Uterus (tissue), 4 donors: ENCODE measurements around the gene LRTM2. TPM values are rescaled to one million over a fixed set of nuclear protein-coding genes. Genes with fewer than 3 reads are reported as not detected.

Source experiments
- DNase-seq, 2 donors: peaks; one replicate each; pipeline ENCODE4 v3.0.0-alpha.2; 2019 to 2020
- H3K27ac ChIP-seq, 2 donors: fragments of 200-600 bp; sonication (generic); 1 replicate in 1 of 2; 2 replicates in 1 of 2; pipeline ENCODE4 v1.5.1; 2016 to 2018
- H3K27me3 ChIP-seq, 2 donors: fragments of 200-600 bp; sonication (generic); one replicate each; pipeline ENCODE4 v1.5.1; 2018 to 2019; ENCODE audit warnings: control low read depth in 1 of 2
- H3K36me3 ChIP-seq, 2 donors: fragments of 200-600 bp; sonication (generic); one replicate each; pipeline ENCODE4 v1.5.1; 2019; ENCODE audit warnings: control low read depth in 1 of 2
- H3K4me1 ChIP-seq, 2 donors: fragments of 200-600 bp; sonication (generic); one replicate each; pipeline ENCODE4 v1.5.1; 2018 to 2019; ENCODE audit warnings: control low read depth in 1 of 2
- H3K4me3 ChIP-seq, 2 donors: fragments of 200-600 bp; sonication (generic); 1 replicate in 1 of 2; 2 replicates in 1 of 2; pipeline ENCODE4 v1.5.1; 2018 to 2019; ENCODE audit warnings: mild to moderate bottlenecking in 1 of 2
- H3K9me3 ChIP-seq, 2 donors: fragments of 200-600 bp; sonication (generic); one replicate each; pipeline ENCODE4 v1.5.1; 2019; ENCODE audit warnings: control low read depth in 1 of 2
- CTCF ChIP-seq, 4 experiments: fragments of 200-600 bp in 2 of 4; fragments of 450-650 bp in 2 of 4; sonication (generic) in 2 of 4; IDR thresholded peaks; one replicate each; pipeline ENCODE4 v1.5.1; 2016 to 2019; ENCODE audit warnings: antibody characterized with exemption in 4 of 4, mild to moderate bottlenecking in 2 of 4, moderate library complexity in 1 of 4
- POLR2A ChIP-seq, 2 donors: fragments of 450-650 bp; IDR thresholded peaks; one replicate each; pipeline ENCODE4 v1.6.1; 2016; ENCODE audit warnings: antibody characterized with exemption in 2 of 2, mild to moderate bottlenecking in 1 of 2, moderate library complexity in 1 of 2
- intact Hi-C: fragments of 100-400 bp; cut with DNase I; formaldehyde crosslinking; loops from one replicate; pipeline ENCODE4 v1.15.1; 2023; ENCODE audit warnings: low total_unique reads
- total RNA-seq, 4 donors: library from RNA; depleted of rRNA in 3 of 4; stranded (reverse); fragments of >200 nt in 3 of 4; gene quantifications; one replicate each; pipeline versions ENCODE4 v1.1.0 to v1.2.4, GENCODE V29; 2014 to 2023
- donor health status: DM: yes; HTN: yes; CAD: no.

Gene LRTM2
- total RNA-seq, 4 donors from 2014 or later: not detected

DNA sequence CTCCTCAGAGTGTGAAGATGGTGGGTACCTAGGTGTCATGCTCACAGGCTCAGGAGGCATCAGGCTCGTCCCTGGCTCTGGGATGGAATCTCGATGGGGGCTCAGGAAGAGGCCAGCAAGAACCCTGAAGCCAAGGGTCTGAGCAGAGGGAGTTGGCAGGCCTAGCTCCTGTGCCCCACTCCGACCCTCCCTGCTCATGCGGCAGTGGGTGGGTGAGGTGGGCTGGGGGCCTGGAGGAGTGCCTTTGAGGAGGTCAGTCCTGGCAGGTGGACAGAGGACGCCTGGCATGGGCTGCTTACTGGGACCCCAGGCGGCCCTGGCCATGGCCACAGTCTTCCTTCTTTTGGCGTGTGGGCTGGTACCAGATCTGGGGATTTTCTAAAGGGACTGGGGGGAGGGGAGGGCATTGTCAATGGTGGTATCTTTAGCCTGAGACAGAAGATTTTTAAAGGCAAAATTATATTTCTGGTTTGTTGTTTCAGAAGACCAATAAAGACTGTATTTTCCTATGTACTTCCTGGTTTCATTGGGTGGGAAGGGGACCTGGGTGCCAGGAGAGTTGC, 16.0 kb downstream of the LRTM2 start:
- intact Hi-C loops: no loop called here
- Histone ChIP-seq H3K4me3 (no peak overlapping the region), H3K27ac (no peak overlapping the region)

GRCh38 chr12:1836854-1837421, 16.6 kb downstream of the LRTM2 start:
- no peak for DNase-seq
- TF ChIP-seq CTCF (IDR thresholded peaks at IDR 0.05) (no peak), POLR2A (IDR thresholded peaks at IDR 0.05) (no peak)
- Histone ChIP-seq H3K9me3 (no peaks in the 10 kb centered on the region), H3K4me3 (no peak overlapping the region), H3K4me1 (no peaks in the 10 kb centered on the region), H3K27me3 (no peaks in the 10 kb centered on the region), H3K27ac (no peak overlapping the region), H3K36me3 (no peaks in the 10 kb centered on the region)
- intact Hi-C loops: no loop called here

More for the DNA sequence above, 16.0 kb downstream of the LRTM2 start:
- no peaks in the 10 kb centered on the region for H3K9me3 ChIP-seq
- DNase-seq: no peak
- no peak for TF ChIP-seq CTCF (IDR thresholded peaks at IDR 0.05)
- TF ChIP-seq POLR2A (IDR thresholded peaks at IDR 0.05): no peak
- H3K36me3 ChIP-seq: no peaks in the 10 kb centered on the region
- H3K4me1 ChIP-seq: no peaks in the 10 kb centered on the region
- H3K27me3 ChIP-seq: no peaks in the 10 kb centered on the region

DNA sequence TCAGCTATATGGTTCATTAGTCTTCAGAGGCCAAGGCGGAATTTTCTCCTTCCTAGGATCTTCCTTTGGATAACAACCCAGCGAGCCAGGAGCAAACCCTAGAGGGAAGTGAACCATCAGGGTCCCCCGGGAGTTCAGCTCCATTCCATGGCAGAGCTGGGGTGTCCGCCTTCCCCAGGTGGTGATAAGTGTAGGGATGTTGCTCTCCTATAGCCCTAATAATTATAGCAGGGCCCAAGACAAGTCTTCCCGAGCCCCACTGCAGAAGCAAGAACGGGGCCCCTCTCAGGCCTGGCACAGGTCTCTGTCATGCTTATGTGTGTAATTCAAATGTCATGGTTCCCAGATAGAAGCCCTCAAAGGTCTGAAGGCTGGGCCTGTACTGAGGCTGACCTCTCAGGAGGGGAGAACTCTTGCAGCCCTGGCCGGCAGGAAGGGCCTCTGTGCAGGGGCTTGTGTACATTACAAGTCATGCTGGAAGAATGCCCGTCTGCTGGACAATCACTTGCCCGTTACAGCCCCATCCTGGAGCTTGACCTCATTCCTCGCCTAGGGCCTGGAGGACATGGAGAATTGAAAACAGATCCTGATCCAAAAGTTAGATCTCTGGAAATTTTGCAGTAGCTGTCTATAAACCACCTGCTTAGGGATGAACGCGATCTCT, 17.3 kb downstream of the LRTM2 start:
- H3K36me3 ChIP-seq: no peaks in the 10 kb centered on the region
- intact Hi-C loops: no loop called here
- DNase-seq: no peak

GRCh38 chr12:1838205-1838993, 18.0 kb downstream of the LRTM2 start:
- H3K9me3 ChIP-seq: no peaks in the 10 kb centered on the region
- no peaks in the 10 kb centered on the region for H3K36me3 ChIP-seq
- no peaks in the 10 kb centered on the region for H3K4me1 ChIP-seq
- intact Hi-C loops: no loop called here
- TF ChIP-seq CTCF (IDR thresholded peaks at IDR 0.05): no peak
- TF ChIP-seq POLR2A (IDR thresholded peaks at IDR 0.05): no peak
- DNase-seq: no peak
- no peak overlapping the region for H3K4me3 ChIP-seq
- no peak overlapping the region for H3K27ac ChIP-seq
- no peaks in the 10 kb centered on the region for H3K27me3 ChIP-seq

More for the DNA sequence above, 17.3 kb downstream of the LRTM2 start:
- no peak overlapping the region for H3K4me3 ChIP-seq
- no peak for TF ChIP-seq CTCF (IDR thresholded peaks at IDR 0.05)
- no peak for TF ChIP-seq POLR2A (IDR thresholded peaks at IDR 0.05)
- H3K27me3 ChIP-seq: no peaks in the 10 kb centered on the region
- H3K4me1 ChIP-seq: no peaks in the 10 kb centered on the region
- H3K9me3 ChIP-seq: no peaks in the 10 kb centered on the region
- H3K27ac ChIP-seq: no peak overlapping the region

GRCh38 chr12:1838994-1839365, 18.6 kb downstream of the LRTM2 start:
- H3K4me3 ChIP-seq: no peak overlapping the region
- DNase-seq: no peak

More at GRCh38 chr12:1838994-1839365, 18.6 kb downstream of the LRTM2 start:
- Histone ChIP-seq H3K27ac (no peak overlapping the region), H3K27me3 (no peaks in the 10 kb centered on the region), H3K36me3 (no peaks in the 10 kb centered on the region), H3K4me1 (no peaks in the 10 kb centered on the region), H3K9me3 (no peaks in the 10 kb centered on the region)
- intact Hi-C loops: no loop called here
- TF ChIP-seq CTCF (IDR thresholded peaks at IDR 0.05) (no peak), POLR2A (IDR thresholded peaks at IDR 0.05) (no peak)
